Liver (tissue), 3 donors: ENCODE results near the gene KLF3.

ENCODE experiments used
- ATF3 ChIP-seq: IDR thresholded peaks from 2 replicates; pipeline ENCODE4 v1.6.1; 2016; ENCODE audit warnings: antibody characterized with exemption
- CTCF ChIP-seq: fragments of 150-350 bp; IDR thresholded peaks from 2 replicates; pipeline ENCODE4 v1.5.1; 2017; ENCODE audit warnings: improper control_type of control experiment, low read depth, low read length; ENCODE audit not compliant: missing input control
- EGR1 ChIP-seq, 2 donors: IDR thresholded peaks; 2 replicates each; pipeline ENCODE4 v1.6.1; 2016 to 2018; ENCODE audit warnings: antibody characterized with exemption in 2 of 2, low read depth in 2 of 2
- GABPA ChIP-seq, 2 donors: IDR thresholded peaks in 1 of 2; conservative IDR thresholded peaks in 1 of 2; 2 replicates each; pipeline ENCODE4 v1.6.1; 2016; ENCODE audit warnings: antibody characterized with exemption in 2 of 2, mild to moderate bottlenecking in 1 of 2, moderate library complexity in 1 of 2
- HNF4A ChIP-seq, 2 donors: conservative IDR thresholded peaks; 2 replicates each; pipeline ENCODE4 v1.6.1; 2016; ENCODE audit warnings: antibody characterized with exemption in 2 of 2, mild to moderate bottlenecking in 2 of 2
- HNF4G ChIP-seq: IDR thresholded peaks from 2 replicates; pipeline ENCODE4 v1.6.1; 2016; ENCODE audit warnings: antibody characterized with exemption
- JUND ChIP-seq, 2 donors: IDR thresholded peaks; 2 replicates each; pipeline ENCODE4 v1.6.1; 2016; ENCODE audit warnings: antibody characterized with exemption in 2 of 2
- NR2F2 ChIP-seq: IDR thresholded peaks from 2 replicates; pipeline ENCODE4 v1.6.1; 2016; ENCODE audit warnings: antibody characterized with exemption
- RAD21 ChIP-seq, 2 donors: IDR thresholded peaks; 2 replicates each; pipeline ENCODE4 v1.6.1; 2016; ENCODE audit warnings: antibody characterized with exemption in 2 of 2, mild to moderate bottlenecking in 2 of 2
- SP1 ChIP-seq: IDR thresholded peaks from 2 replicates; pipeline ENCODE4 v1.6.1; 2018; ENCODE audit warnings: antibody characterized with exemption, mild to moderate bottlenecking
- TAF1 ChIP-seq: conservative IDR thresholded peaks from 2 replicates; pipeline ENCODE4 v1.6.1; 2016; ENCODE audit warnings: antibody characterized with exemption, mild to moderate bottlenecking
- YY1 ChIP-seq: IDR thresholded peaks from 2 replicates; pipeline ENCODE4 v1.6.1; 2016; ENCODE audit warnings: antibody characterized with exemption, mild to moderate bottlenecking
- TF ChIP-seq, protein P1 (sequence below): IDR thresholded peaks from 2 replicates; pipeline ENCODE4 v1.6.1; 2016; ENCODE audit warnings: antibody characterized with exemption
- TF ChIP-seq, protein P2 (sequence below): IDR thresholded peaks from 2 replicates; pipeline ENCODE4 v1.6.1; 2016; ENCODE audit warnings: antibody characterized with exemption
- donor health status: healthy.
- donor health status: healthy.

DNA sequence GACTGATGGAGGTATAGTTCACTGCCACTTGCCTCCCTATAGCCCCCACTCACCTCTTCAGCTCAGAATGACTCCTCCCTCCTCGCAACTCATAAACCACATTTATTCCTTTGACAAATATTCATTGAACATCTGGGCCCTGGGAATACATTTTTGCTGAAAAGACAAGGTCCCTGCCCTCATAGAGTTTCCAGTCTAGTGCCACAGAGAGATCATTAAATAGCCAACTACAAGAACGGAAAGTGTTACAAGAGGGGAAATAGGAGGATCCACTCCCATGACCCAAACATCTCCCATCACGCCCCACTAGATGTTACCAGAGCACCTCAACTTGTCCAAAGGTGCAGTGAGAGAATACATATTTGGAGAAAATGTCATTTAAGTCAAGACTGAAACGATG is 3.2 kb upstream of the KLF3 start:
- TF ChIP-seq CTCF = no peak
- no peak for TF ChIP-seq JUND (IDR thresholded peaks at IDR 0.05)
- TF ChIP-seq GABPA (IDR thresholded peaks at IDR 0.05 in 1 of 2, conservative IDR thresholded peaks at IDR 0.05 in 1 of 2) = no peak
- no peak for TF ChIP-seq HNF4A (conservative IDR thresholded peaks at IDR 0.05)
- TF ChIP-seq, protein P1, sequence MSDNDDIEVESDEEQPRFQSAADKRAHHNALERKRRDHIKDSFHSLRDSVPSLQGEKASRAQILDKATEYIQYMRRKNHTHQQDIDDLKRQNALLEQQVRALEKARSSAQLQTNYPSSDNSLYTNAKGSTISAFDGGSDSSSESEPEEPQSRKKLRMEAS = no peak
- TF ChIP-seq TAF1 = no peak
- TF ChIP-seq, protein P2, sequence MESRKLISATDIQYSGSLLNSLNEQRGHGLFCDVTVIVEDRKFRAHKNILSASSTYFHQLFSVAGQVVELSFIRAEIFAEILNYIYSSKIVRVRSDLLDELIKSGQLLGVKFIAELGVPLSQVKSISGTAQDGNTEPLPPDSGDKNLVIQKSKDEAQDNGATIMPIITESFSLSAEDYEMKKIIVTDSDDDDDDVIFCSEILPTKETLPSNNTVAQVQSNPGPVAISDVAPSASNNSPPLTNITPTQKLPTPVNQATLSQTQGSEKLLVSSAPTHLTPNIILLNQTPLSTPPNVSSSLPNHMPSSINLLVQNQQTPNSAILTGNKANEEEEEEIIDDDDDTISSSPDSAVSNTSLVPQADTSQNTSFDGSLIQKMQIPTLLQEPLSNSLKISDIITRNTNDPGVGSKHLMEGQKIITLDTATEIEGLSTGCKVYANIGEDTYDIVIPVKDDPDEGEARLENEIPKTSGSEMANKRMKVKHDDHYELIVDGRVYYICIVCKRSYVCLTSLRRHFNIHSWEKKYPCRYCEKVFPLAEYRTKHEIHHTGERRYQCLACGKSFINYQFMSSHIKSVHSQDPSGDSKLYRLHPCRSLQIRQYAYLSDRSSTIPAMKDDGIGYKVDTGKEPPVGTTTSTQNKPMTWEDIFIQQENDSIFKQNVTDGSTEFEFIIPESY = no peak
- no peak for TF ChIP-seq NR2F2
- TF ChIP-seq HNF4G = no peak
- no peak for TF ChIP-seq ATF3
- TF ChIP-seq SP1 = no peak
- no peak for TF ChIP-seq RAD21 (IDR thresholded peaks at IDR 0.05)
- no peak for TF ChIP-seq EGR1 (IDR thresholded peaks at IDR 0.05; ENCODE audit: low read depth in 2 of 2)
- TF ChIP-seq YY1 = no peak
